HepG2 (cell line): ENCODE data around the gene HSF4. TPM values are rescaled to one million over a fixed set of nuclear protein-coding genes. Genes with fewer than 3 reads are reported as not detected.

Experiments used
- AKAP8 ChIP-seq: sonication (generic); formaldehyde crosslinking; IDR thresholded peaks from 2 replicates; pipeline ENCODE4 v1.5.1; 2020; ENCODE audit warnings: mild to moderate bottlenecking, missing genetic modification reagents
- BCL6 ChIP-seq: IDR thresholded peaks from 2 replicates; pipeline ENCODE4 v1.6.1; 2016; ENCODE audit warnings: missing genetic modification reagents, missing compliant biosample characterization
- CHD2 ChIP-seq: IDR thresholded peaks from 2 replicates; pipeline ENCODE4 v1.6.1; 2011; ENCODE audit warnings: low read depth, low read length, improper control_type of control experiment
- GRHL1 ChIP-seq: sonication (generic); formaldehyde crosslinking; conservative IDR thresholded peaks from 2 replicates; pipeline ENCODE4 v1.8.0; 2022; ENCODE audit warnings: missing genetic modification reagents
- KLF12 ChIP-seq: sonication (generic); formaldehyde crosslinking; IDR thresholded peaks from 2 replicates; pipeline ENCODE4 v1.4.0; 2020; ENCODE audit warnings: missing genetic modification reagents, borderline replicate concordance
- MTERF4 ChIP-seq: sonication (generic); formaldehyde crosslinking; IDR thresholded peaks from 2 replicates; pipeline ENCODE4 v1.8.0; 2023; ENCODE audit warnings: mild to moderate bottlenecking, missing genetic modification reagents
- NFYB ChIP-seq: sonication (generic); formaldehyde crosslinking; IDR thresholded peaks from 2 replicates; pipeline ENCODE4 v1.4.0; 2020; ENCODE audit warnings: missing genetic modification reagents
- NKX3-1 ChIP-seq: sonication (generic); formaldehyde crosslinking; IDR thresholded peaks from 2 replicates; pipeline ENCODE4 v1.5.0; 2020; ENCODE audit warnings: missing genetic modification reagents
- PHF5A ChIP-seq: IDR thresholded peaks from one replicate; pipeline ENCODE4 v1.6.1; 2018; ENCODE audit warnings: low read depth, missing genetic modification reagents; ENCODE audit not compliant: unreplicated experiment
- SETDB1 ChIP-seq: sonication (generic); formaldehyde crosslinking; IDR thresholded peaks from 2 replicates; pipeline ENCODE4 v1.5.1; 2020; ENCODE audit warnings: missing genetic modification reagents, mild to moderate bottlenecking, borderline replicate concordance
- SKI ChIP-seq: fragments of 450-650 bp; IDR thresholded peaks from one replicate; pipeline ENCODE4 v1.6.1; 2018; ENCODE audit warnings: mild to moderate bottlenecking; ENCODE audit not compliant: partially characterized antibody
- USF2 ChIP-seq, 2 experiments: sonication (generic) in 1 of 2; formaldehyde crosslinking in 1 of 2; IDR thresholded peaks; 2 replicates each; pipeline versions ENCODE4 v1.5.1 to v1.6.1; 2011 to 2020; ENCODE audit warnings: borderline replicate concordance in 1 of 2, low read depth in 1 of 2, low read length in 1 of 2, mild to moderate bottlenecking in 1 of 2, missing genetic modification reagents in 1 of 2, moderate library complexity in 1 of 2
- ZKSCAN8 ChIP-seq: IDR thresholded peaks from 2 replicates; pipeline ENCODE4 v1.6.1; 2016; ENCODE audit warnings: borderline replicate concordance, missing genetic modification reagents, missing compliant biosample characterization
- ZNF281 ChIP-seq: sonication (generic); formaldehyde crosslinking; IDR thresholded peaks from 2 replicates; pipeline ENCODE4 v1.4.0; 2020; ENCODE audit warnings: missing genetic modification reagents, borderline replicate concordance
- ZNF414 ChIP-seq: sonication (generic); formaldehyde crosslinking; IDR thresholded peaks from 2 replicates; pipeline ENCODE4 v1.5.0; 2020; ENCODE audit warnings: missing genetic modification reagents
- ZNF451 ChIP-seq: sonication (generic); formaldehyde crosslinking; IDR thresholded peaks from 2 replicates; pipeline ENCODE4 v1.5.0; 2020; ENCODE audit warnings: mild to moderate bottlenecking, missing genetic modification reagents
- ZNF713 ChIP-seq: sonication (generic); formaldehyde crosslinking; IDR thresholded peaks from 2 replicates; pipeline ENCODE4 v1.4.0; 2020; ENCODE audit warnings: mild to moderate bottlenecking, missing genetic modification reagents
- ZSCAN31 ChIP-seq: sonication (generic); formaldehyde crosslinking; IDR thresholded peaks from 2 replicates; pipeline ENCODE4 v1.5.0; 2020; ENCODE audit warnings: low read depth, mild to moderate bottlenecking, missing genetic modification reagents
- polyA plus RNA-seq, 8 experiments: library from polyadenylated mRNA; depleted of rRNA in 3 of 8; stranded (reverse) in 7 of 8; unstranded in 1 of 8; fragments of >200 nt; fragmentation: Illumina TruSeq in 4 of 8; extraction: Trizol in 4 of 8; gene quantifications; 2 replicates each; pipeline versions ENCODE4 v1.2.1 to v1.2.3, GENCODE V29; 2011 to 2016; ENCODE audit warnings: low read depth in 4 of 8, missing spikeins in 1 of 8, mixed read lengths in 1 of 8; ENCODE audit not compliant: insufficient read depth in 1 of 8
- total RNA-seq, 5 experiments: library from RNA; depleted of rRNA; stranded (reverse); fragments of >200 nt; fragmentation: Illumina TruSeq; extraction: Trizol; gene quantifications; 2 replicates each; pipeline ENCODE4 v1.2.3, GENCODE V29; 2016; ENCODE audit warnings: low read depth in 1 of 5

Gene HSF4
- total and polyA plus RNA-seq, 2 of the 13 experiments (the other 11 are each of a cell fraction or from before 2014, with no cell fraction given) = 3.5 to 16.9 TPM

- peak; percentile 68 for TF ChIP-seq ZNF281
- no peak for TF ChIP-seq USF2 (IDR thresholded peaks at IDR 0.05; ENCODE audit: low read depth, low read length)
- TF ChIP-seq USF2 (CRISPR knock-in tag; IDR thresholded peaks at IDR 0.05; ENCODE audit: borderline replicate concordance) = no peak
- no peak; the same call in 1 of the 2 replicates for TF ChIP-seq ZNF451
- no peak for TF ChIP-seq CHD2
- TF ChIP-seq AKAP8 (CRISPR knock-in tag) = no peak
- TF ChIP-seq GRHL1 = no peak
- peak; percentile 92; the same call in 1 of the 2 replicates for TF ChIP-seq ZKSCAN8 (CRISPR knock-in tag)
- TF ChIP-seq NKX3-1 (CRISPR knock-in tag) = peak; percentile 88; the same call in 1 of the 2 replicates
- TF ChIP-seq SETDB1 (CRISPR knock-in tag) = no peak
- peak; percentile 48 for TF ChIP-seq SKI
- TF ChIP-seq NFYB = peak; percentile 41; the same call in 1 of the 2 replicates
- TF ChIP-seq BCL6 = peak; percentile 64
- TF ChIP-seq KLF12 (CRISPR knock-in tag) = peak; percentile 41; the same call in 1 of the 2 replicates
- TF ChIP-seq ZNF713 (CRISPR knock-in tag) = peak; percentile 88; the same call in 1 of the 2 replicates
- peak; percentile 75 for TF ChIP-seq PHF5A (CRISPR knock-in tag)
- TF ChIP-seq MTERF4 (CRISPR knock-in tag) = 0 out of 2 replicates have a peak, but pooled peaks have one; percentile 81
- peak; percentile 87; the same call in 1 of the 2 replicates for TF ChIP-seq ZSCAN31 (CRISPR knock-in tag)
- TF ChIP-seq ZNF414 (CRISPR knock-in tag) = 0 out of 2 replicates have a peak, but pooled peaks have one; percentile 73
These were observed 20.6 kb downstream of the HSF4 start (continued) for GRCh38 chr16:67184995-67185650.
